ENCODE measurements around the gene POLR2E.
A peak's percentile ranks its signal among the peaks of the same experiment; 100 is the strongest.

Gene POLR2E

GRCh38 chr19:1094978-1095701 is at the start of gene POLR2E:
Gene POLR2E (minus strand): TSS chr19:1095375. CDS start chr19:1095315, 60 bp downstream.
- Histone ChIP-seq H3K79me2 (ENCODE audit: insufficient read depth, low read length) (peaks cover 38% of the 10 kb centered on the region), H3K27me3 (ENCODE audit: insufficient read depth, low read length, poor library complexity, severe bottlenecking) (no peaks in the 10 kb centered on the region), H3K4me3 (ENCODE audit: low read length, poor library complexity, severe bottlenecking) (peak within 1 kb of the TSS; percentile 99), H3K36me3 (ENCODE audit: insufficient read depth, low read length) (peaks cover 16% of the 10 kb centered on the region; the same call in 1 of the 2 replicates), H3F3A (ENCODE audit: low read depth) (no peaks in the 10 kb centered on the region), H4K20me1 (ENCODE audit: insufficient read depth, low read length, poor library complexity, severe bottlenecking) (peaks cover 22% of the 10 kb centered on the region), H3K9me3 (ENCODE audit: insufficient read depth, low read depth, low read length) (no peaks in the 10 kb centered on the region), H3K9me2 (replicated peaks; ENCODE audit: low read depth, low read length) (no peaks in the 10 kb centered on the region), H3K4me1 (ENCODE audit: insufficient read depth, low read length, poor library complexity, severe bottlenecking) (peaks cover 22% of the 10 kb centered on the region), H2AFZ (ENCODE audit: low read length) (peak within 1 kb of the TSS; percentile 79), H3K9ac (ENCODE audit: low read depth, low read length, poor library complexity, severe bottlenecking) (peak within 1 kb of the TSS; percentile 91), H3K4me2 (ENCODE audit: low read depth, low read length, poor library complexity, severe bottlenecking) (peak within 1 kb of the TSS; percentile 100)
- TF ChIP-seq CTCF (conservative IDR thresholded peaks at IDR 0.05; ENCODE audit: low read length) (no peak), EZH2phosphoT487 (IDR thresholded peaks at IDR 0.05; ENCODE audit: borderline replicate concordance) (no peak)

- Histone ChIP-seq H3K36me3 (ENCODE audit: insufficient read depth, low read length) (peaks cover 3% of the 10 kb centered on the region; the same call in 1 of the 2 replicates), H3K9ac (ENCODE audit: low read depth, low read length, poor library complexity, severe bottlenecking) (no peak overlapping the region), H3K79me2 (ENCODE audit: insufficient read depth, low read length) (no peaks in the 10 kb centered on the region), H3K4me1 (ENCODE audit: insufficient read depth, low read length, poor library complexity, severe bottlenecking) (no peaks in the 10 kb centered on the region), H3K4me3 (ENCODE audit: low read length, poor library complexity, severe bottlenecking) (no peak overlapping the region), H4K20me1 (ENCODE audit: insufficient read depth, low read length, poor library complexity, severe bottlenecking) (no peaks in the 10 kb centered on the region), H3K4me2 (ENCODE audit: low read depth, low read length, poor library complexity, severe bottlenecking) (no peak overlapping the region), H2AFZ (ENCODE audit: low read length) (no peak overlapping the region), H3F3A (ENCODE audit: low read depth) (no peaks in the 10 kb centered on the region), H3K27me3 (ENCODE audit: insufficient read depth, low read length, poor library complexity, severe bottlenecking) (no peaks in the 10 kb centered on the region), H3K9me3 (ENCODE audit: insufficient read depth, low read depth, low read length) (no peaks in the 10 kb centered on the region), H3K9me2 (replicated peaks; ENCODE audit: low read depth, low read length) (no peaks in the 10 kb centered on the region)
- TF ChIP-seq EZH2phosphoT487 (IDR thresholded peaks at IDR 0.05; ENCODE audit: borderline replicate concordance) (no peak), CTCF (conservative IDR thresholded peaks at IDR 0.05; ENCODE audit: low read length) (no peak)
Measured at GRCh38 chr19:1144741-1145140, 49.6 kb upstream of the POLR2E start.

- TF ChIP-seq EZH2phosphoT487 (IDR thresholded peaks at IDR 0.05; ENCODE audit: borderline replicate concordance) (no peak), CTCF (conservative IDR thresholded peaks at IDR 0.05; ENCODE audit: low read length) (no peak)
- Histone ChIP-seq H3K79me2 (ENCODE audit: insufficient read depth, low read length) (no peaks in the 10 kb centered on the region), H3K27me3 (ENCODE audit: insufficient read depth, low read length, poor library complexity, severe bottlenecking) (no peaks in the 10 kb centered on the region), H3K9me2 (replicated peaks; ENCODE audit: low read depth, low read length) (no peaks in the 10 kb centered on the region), H3K9me3 (ENCODE audit: insufficient read depth, low read depth, low read length) (no peaks in the 10 kb centered on the region), H3K36me3 (ENCODE audit: insufficient read depth, low read length) (no peaks in the 10 kb centered on the region; the same call in 1 of the 2 replicates), H3K9ac (ENCODE audit: low read depth, low read length, poor library complexity, severe bottlenecking) (no peak overlapping the region), H4K20me1 (ENCODE audit: insufficient read depth, low read length, poor library complexity, severe bottlenecking) (no peaks in the 10 kb centered on the region), H2AFZ (ENCODE audit: low read length) (no peak overlapping the region), H3K4me2 (ENCODE audit: low read depth, low read length, poor library complexity, severe bottlenecking) (no peak overlapping the region), H3F3A (ENCODE audit: low read depth) (no peaks in the 10 kb centered on the region), H3K4me3 (ENCODE audit: low read length, poor library complexity, severe bottlenecking) (no peak overlapping the region), H3K4me1 (ENCODE audit: insufficient read depth, low read length, poor library complexity, severe bottlenecking) (no peaks in the 10 kb centered on the region)
Measured at GRCh38 chr19:1143828-1144399, 48.7 kb upstream of the POLR2E start.

Data from Loucy (cell line).